Measurements from ENCODE around the gene FAM222A. TPM values are rescaled to one million over a fixed set of nuclear protein-coding genes. Genes with fewer than 3 reads are reported as not detected.
A peak's percentile ranks its signal among the peaks of the same experiment; 100 is the strongest.

The FAM222A gene
- total RNA-seq, 4 donors from 2014 or later, result 4.8 to 7.2 (median 6.1) TPM

- no peak overlapping the region for H3K4me3 ChIP-seq (ENCODE audit: low read depth, poor library complexity, severe bottlenecking)
- 16% methylated on average over 10 of the region's 10 CpGs for WGBS, 2 donors
- intact Hi-C loops (cut with DNase I; ENCODE audit: low total_unique reads), result loop anchor here (2.0 kb wide), 1 partner anchor 177 kb away; no protein-coding TSS in a partner anchor
- no peak for TF ChIP-seq POLR2A (IDR thresholded peaks at IDR 0.05)
- TF ChIP-seq CTCF (IDR thresholded peaks at IDR 0.05), result peak in 1 of 3 donors; percentile 70
- peak; percentile 66 to 93 for DNase-seq (ENCODE audit: low spot score in 2 of 2)
Measured at GRCh38 chr12:109775172-109775881, 61.7 kb downstream of the FAM222A start.

GRCh38 chr12:109776624-109777023 lies 63.0 kb downstream of the FAM222A start:
- DNase-seq (ENCODE audit: low spot score in 2 of 2), result no peak
- 80 to 87% methylated on average over 9 of the region's 9 CpGs for WGBS, 2 donors
- no peak overlapping the region for H3K4me3 ChIP-seq (ENCODE audit: low read depth, poor library complexity, severe bottlenecking)
- TF ChIP-seq CTCF (IDR thresholded peaks at IDR 0.05), result no peak
- TF ChIP-seq POLR2A (IDR thresholded peaks at IDR 0.05), result no peak
- intact Hi-C loops (cut with DNase I; ENCODE audit: low total_unique reads), result no loop called here

- WGBS, 2 donors, result 13 to 27% methylated on average over 5 of the region's 5 CpGs
- no peak for DNase-seq (ENCODE audit: low spot score in 2 of 2)
- intact Hi-C loops (cut with DNase I; ENCODE audit: low total_unique reads), result no loop called here
- no peak overlapping the region for H3K4me3 ChIP-seq (ENCODE audit: low read depth, poor library complexity, severe bottlenecking)
- TF ChIP-seq CTCF (IDR thresholded peaks at IDR 0.05) (no peak), POLR2A (IDR thresholded peaks at IDR 0.05) (no peak)
Measured at GRCh38 chr12:109777544-109777943, 63.9 kb downstream of the FAM222A start.

GRCh38 chr12:109778684-109779083 lies 65.1 kb downstream of the FAM222A start:
- DNase-seq (ENCODE audit: low spot score in 2 of 2), result no peak
- WGBS, 2 donors, result 97% methylated on average over 1 of the region's 1 CpG
- no peak for TF ChIP-seq POLR2A (IDR thresholded peaks at IDR 0.05)
- no peak for TF ChIP-seq CTCF (IDR thresholded peaks at IDR 0.05)
- intact Hi-C loops (cut with DNase I; ENCODE audit: low total_unique reads), result no loop called here
- no peak overlapping the region for H3K4me3 ChIP-seq (ENCODE audit: low read depth, poor library complexity, severe bottlenecking)

- 87% methylated on average over 6 of the region's 6 CpGs for WGBS, 2 donors
- no peak overlapping the region for H3K4me3 ChIP-seq (ENCODE audit: low read depth, poor library complexity, severe bottlenecking)
- DNase-seq (ENCODE audit: low spot score in 2 of 2), result no peak
- intact Hi-C loops (cut with DNase I; ENCODE audit: low total_unique reads), result no loop called here
- no peak for TF ChIP-seq POLR2A (IDR thresholded peaks at IDR 0.05)
- no peak for TF ChIP-seq CTCF (IDR thresholded peaks at IDR 0.05)
Measured at GRCh38 chr12:109779382-109779781, 65.8 kb downstream of the FAM222A start.

Data from lower leg skin (tissue), 4 donors.